Glutamatergic neuron (in vitro differentiated cells): Measurements from ENCODE around the gene STIM2. TPM values are rescaled to one million over a fixed set of nuclear protein-coding genes. Genes with fewer than 3 reads are reported as not detected.
A peak's percentile ranks its signal among the peaks of the same experiment; 100 is the strongest.

Source experiments
- DNase-seq: peaks from one replicate; pipeline ENCODE4 v3.0.0; 2022
- H3K27ac Mint-ChIP-seq: one replicate; pipeline ENCODE4 v1.8.0; 2020; ENCODE audit warnings: mild to moderate bottlenecking, mixed read lengths, inconsistent platforms; ENCODE audit not compliant: unreplicated experiment
- H3K27me3 Mint-ChIP-seq: one replicate; pipeline ENCODE4 v1.8.0; 2020; ENCODE audit warnings: mild to moderate bottlenecking, moderate library complexity, mixed read lengths, inconsistent platforms; ENCODE audit not compliant: unreplicated experiment
- H3K36me3 Mint-ChIP-seq: one replicate; pipeline ENCODE4 v1.8.0; 2020; ENCODE audit warnings: mild to moderate bottlenecking, mixed read lengths, inconsistent platforms; ENCODE audit not compliant: unreplicated experiment
- H3K4me1 Mint-ChIP-seq: one replicate; pipeline ENCODE4 v1.8.0; 2020; ENCODE audit warnings: mild to moderate bottlenecking, low read depth, mixed read lengths, inconsistent platforms; ENCODE audit not compliant: unreplicated experiment
- H3K4me3 Mint-ChIP-seq: one replicate; pipeline ENCODE4 v1.8.0; 2020; ENCODE audit warnings: mild to moderate bottlenecking, mixed read lengths, inconsistent platforms; ENCODE audit not compliant: unreplicated experiment
- H3K9me3 Mint-ChIP-seq: one replicate; pipeline ENCODE4 v1.8.0; 2020; ENCODE audit warnings: mild to moderate bottlenecking, moderate library complexity, mixed read lengths, inconsistent platforms; ENCODE audit not compliant: unreplicated experiment
- total RNA-seq: library from RNA; stranded (reverse); fragmentation: NEBNext Ultra II Directional; extraction: Animal tissue kit (Norgen Biotek cat#: 25700); gene quantifications from one replicate; pipeline ENCODE4 v1.2.1, GENCODE V29; 2021; ENCODE audit not compliant: unreplicated experiment
- TF ChIP-seq, protein P1 (sequence below): fragments of 200-600 bp; sonication (generic); IDR thresholded peaks from one replicate; pipeline ENCODE4 v1.5.0; 2021; ENCODE audit not compliant: partially characterized antibody, unreplicated experiment

The STIM2 gene
- total RNA-seq, 1 donor from 2014 or later = 28.2 TPM

DNA sequence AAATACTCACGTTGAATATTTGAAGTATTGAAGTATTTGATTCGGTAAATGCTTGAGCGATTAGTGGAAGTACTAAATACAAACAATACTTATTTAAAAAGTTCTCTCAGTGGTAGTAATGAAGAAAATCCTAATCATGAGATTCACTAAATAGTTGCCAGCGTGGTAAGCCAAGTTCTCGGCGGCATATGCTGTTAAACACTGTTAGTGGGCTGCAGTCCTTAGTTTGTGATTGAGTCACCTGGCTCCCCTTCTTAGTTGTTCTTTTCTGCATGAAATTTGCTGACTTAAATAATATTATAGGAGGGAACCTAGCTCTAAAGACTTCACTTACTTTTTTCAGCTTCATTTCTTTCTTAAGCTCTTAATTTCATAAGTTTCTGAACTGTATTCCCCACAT lies 51.4 kb downstream of the STIM2 start:
- H3K27me3 Mint-ChIP-seq = no peaks in the 10 kb centered on the region
- no peak for DNase-seq

DNA sequence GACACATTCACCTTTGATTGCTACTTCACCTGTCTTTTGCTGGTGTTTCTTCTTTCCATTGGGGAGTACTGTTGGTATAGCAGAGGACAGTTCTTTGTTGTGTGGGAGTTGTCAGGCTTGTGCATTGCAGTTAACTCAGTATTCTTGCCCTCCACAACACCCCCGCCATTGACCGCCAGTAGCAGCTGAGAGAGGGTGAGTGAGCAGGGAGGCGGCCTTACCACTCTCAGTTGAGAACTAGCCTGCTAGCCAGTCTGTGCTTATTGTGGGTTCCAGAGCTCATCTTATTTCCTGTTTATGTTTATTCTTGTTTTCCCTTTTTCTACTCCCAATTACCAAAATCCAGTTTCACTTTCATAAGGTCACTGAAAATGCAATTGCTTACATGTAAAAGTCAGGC lies 52.2 kb downstream of the STIM2 start:
- TF ChIP-seq, protein P1, sequence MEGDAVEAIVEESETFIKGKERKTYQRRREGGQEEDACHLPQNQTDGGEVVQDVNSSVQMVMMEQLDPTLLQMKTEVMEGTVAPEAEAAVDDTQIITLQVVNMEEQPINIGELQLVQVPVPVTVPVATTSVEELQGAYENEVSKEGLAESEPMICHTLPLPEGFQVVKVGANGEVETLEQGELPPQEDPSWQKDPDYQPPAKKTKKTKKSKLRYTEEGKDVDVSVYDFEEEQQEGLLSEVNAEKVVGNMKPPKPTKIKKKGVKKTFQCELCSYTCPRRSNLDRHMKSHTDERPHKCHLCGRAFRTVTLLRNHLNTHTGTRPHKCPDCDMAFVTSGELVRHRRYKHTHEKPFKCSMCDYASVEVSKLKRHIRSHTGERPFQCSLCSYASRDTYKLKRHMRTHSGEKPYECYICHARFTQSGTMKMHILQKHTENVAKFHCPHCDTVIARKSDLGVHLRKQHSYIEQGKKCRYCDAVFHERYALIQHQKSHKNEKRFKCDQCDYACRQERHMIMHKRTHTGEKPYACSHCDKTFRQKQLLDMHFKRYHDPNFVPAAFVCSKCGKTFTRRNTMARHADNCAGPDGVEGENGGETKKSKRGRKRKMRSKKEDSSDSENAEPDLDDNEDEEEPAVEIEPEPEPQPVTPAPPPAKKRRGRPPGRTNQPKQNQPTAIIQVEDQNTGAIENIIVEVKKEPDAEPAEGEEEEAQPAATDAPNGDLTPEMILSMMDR = no peak
- no peaks in the 10 kb centered on the region for H3K9me3 Mint-ChIP-seq
- H3K36me3 Mint-ChIP-seq = no peaks in the 10 kb centered on the region
- H3K4me3 Mint-ChIP-seq = no peak overlapping the region
- DNase-seq = peak; percentile 27
- no peak overlapping the region for H3K27ac Mint-ChIP-seq
- H3K27me3 Mint-ChIP-seq = no peaks in the 10 kb centered on the region
- peaks cover 14% of the 10 kb centered on the region for H3K4me1 Mint-ChIP-seq

More for the DNA sequence above, 51.4 kb downstream of the STIM2 start:
- H3K4me3 Mint-ChIP-seq = no peak overlapping the region
- H3K27ac Mint-ChIP-seq = no peak overlapping the region
- peaks cover 14% of the 10 kb centered on the region for H3K4me1 Mint-ChIP-seq
- no peaks in the 10 kb centered on the region for H3K9me3 Mint-ChIP-seq
- TF ChIP-seq, protein P1 = no peak
- H3K36me3 Mint-ChIP-seq = no peaks in the 10 kb centered on the region

DNA sequence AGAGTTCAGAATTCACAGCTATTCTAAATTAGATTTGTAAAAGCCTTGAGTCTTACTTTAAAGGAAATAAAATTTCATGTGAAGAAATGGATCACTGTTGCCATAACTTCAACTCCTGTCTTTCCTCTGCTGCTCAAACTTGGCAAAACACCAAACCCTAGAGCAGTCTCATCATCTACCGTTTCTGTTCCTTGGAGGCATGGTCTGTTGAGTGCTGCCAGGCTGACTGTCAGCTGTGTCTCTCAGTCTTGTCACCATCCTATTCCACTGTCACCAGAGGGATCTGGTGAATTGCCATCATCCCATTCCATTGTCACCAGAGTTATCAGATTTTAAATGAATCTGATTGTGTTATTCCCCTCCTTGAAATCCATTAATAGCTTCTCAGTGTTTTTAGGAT lies 55.6 kb downstream of the STIM2 start:
- no peak overlapping the region for H3K27ac Mint-ChIP-seq
- no peaks in the 10 kb centered on the region for H3K36me3 Mint-ChIP-seq
- no peak overlapping the region for H3K4me3 Mint-ChIP-seq
- no peaks in the 10 kb centered on the region for H3K27me3 Mint-ChIP-seq
- TF ChIP-seq, protein P1 = no peak
- H3K4me1 Mint-ChIP-seq = peaks cover 16% of the 10 kb centered on the region
- no peak for DNase-seq
- peaks cover 1% of the 10 kb centered on the region for H3K9me3 Mint-ChIP-seq

DNA sequence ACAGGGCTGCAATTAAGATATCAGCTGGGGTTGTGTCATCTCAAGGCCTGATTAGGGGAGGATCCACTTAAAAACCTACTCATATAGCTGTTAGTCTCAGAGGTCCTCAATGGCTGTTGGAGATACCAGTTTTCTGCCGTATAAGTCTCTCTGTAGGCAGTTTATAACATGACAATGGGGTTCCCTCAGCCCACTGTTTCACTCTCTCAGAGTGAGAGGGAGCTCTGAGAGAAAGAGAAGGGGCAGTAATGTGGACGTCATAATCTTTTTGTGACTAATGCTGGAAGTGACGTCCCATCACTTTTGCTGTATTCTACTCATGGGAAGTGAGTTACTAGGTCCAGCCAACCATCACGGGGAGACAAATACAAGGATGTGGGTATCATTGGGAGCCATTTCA lies 70.3 kb downstream of the STIM2 start:
- DNase-seq = no peak
- Mint-ChIP-seq H3K27ac (no peak overlapping the region), H3K36me3 (no peaks in the 10 kb centered on the region), H3K4me3 (no peak overlapping the region), H3K27me3 (no peaks in the 10 kb centered on the region), H3K9me3 (no peaks in the 10 kb centered on the region), H3K4me1 (peaks cover 4% of the 10 kb centered on the region)
- TF ChIP-seq, protein P1 = no peak

DNA sequence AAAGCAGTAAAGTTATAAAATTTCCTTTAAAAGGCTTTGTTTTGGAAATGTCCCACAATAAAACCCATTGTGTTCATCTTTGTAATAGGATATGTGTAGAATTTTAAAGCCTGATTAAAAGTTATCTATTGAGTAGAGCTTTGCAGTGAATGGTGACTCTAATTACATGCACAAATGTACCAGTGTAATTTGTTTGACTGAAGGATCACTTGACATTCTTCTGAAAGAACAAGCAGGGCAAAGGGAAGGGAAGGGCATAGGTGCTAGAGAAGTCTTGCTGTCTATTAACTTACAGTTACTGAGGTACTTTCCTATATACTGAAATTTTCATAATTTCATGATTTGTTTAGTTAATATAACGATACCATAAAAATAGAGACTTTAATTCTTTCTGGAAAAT lies 70.8 kb downstream of the STIM2 start:
- TF ChIP-seq, protein P1 = no peak
- no peak for DNase-seq
- Mint-ChIP-seq H3K4me1 (peaks cover 4% of the 10 kb centered on the region), H3K9me3 (no peaks in the 10 kb centered on the region), H3K4me3 (no peak overlapping the region), H3K36me3 (no peaks in the 10 kb centered on the region), H3K27ac (no peak overlapping the region), H3K27me3 (no peaks in the 10 kb centered on the region)
